ENCODE data around the gene OR7G1.
"Not testable (repeated sequence)": the region's sequence is repeated elsewhere in the genome, so short reads cannot be mapped to it uniquely, and the experiment has no call there.

The OR7G1 gene

GRCh38 chr19:9078651-9079050, 36.9 kb downstream of the OR7G1 start:
- DNase-seq (ENCODE audit: low spot score) (no peak), FAIRE-seq (no peak)

GRCh38 chr19:9076901-9077300, 38.7 kb downstream of the OR7G1 start:
- DNase-seq (ENCODE audit: low spot score) = no peak
- FAIRE-seq = no peak

- DNase-seq (ENCODE audit: low spot score) = peak; percentile 94
- no peak for FAIRE-seq
These were observed 40.3 kb downstream of the OR7G1 start for GRCh38 chr19:9075064-9075949.

GRCh38 chr19:9073806-9074205, 41.8 kb downstream of the OR7G1 start:
- no peak for FAIRE-seq

GRCh38 chr19:9071720-9072119, 43.8 kb downstream of the OR7G1 start:
- not testable (repeated sequence) for FAIRE-seq; DNase-seq (ENCODE audit: low spot score)

More at GRCh38 chr19:9073806-9074205, 41.8 kb downstream of the OR7G1 start:
- DNase-seq (ENCODE audit: low spot score) = no peak

- peak; percentile 35 for DNase-seq (ENCODE audit: low spot score)
- FAIRE-seq = no peak
These were observed 45.5 kb downstream of the OR7G1 start for GRCh38 chr19:9070066-9070465.

- DNase-seq (ENCODE audit: low spot score) (no peak), FAIRE-seq (no peak)
These were observed 50.0 kb downstream of the OR7G1 start for GRCh38 chr19:9065457-9066014.

Measured in urothelium cell line (cell line).